ENCODE measurements around the gene GPATCH8. TPM values are rescaled to one million over a fixed set of nuclear protein-coding genes. Genes with fewer than 3 reads are reported as not detected.
A peak's percentile ranks its signal among the peaks of the same experiment; 100 is the strongest.
"Not testable (repeated sequence)": the region's sequence is repeated elsewhere in the genome, so short reads cannot be mapped to it uniquely, and the experiment has no call there.

The GPATCH8 gene
- total and polyA plus RNA-seq, 7 experiments from 2014 or later: 40.2 to 88.5 (median 67.6) TPM

GRCh38 chr17:44372036-44372435, 131.2 kb downstream of the GPATCH8 start:
- Mint-ChIP-seq H3K27me3 (peaks cover 15 to 34% (median 23%) of the 10 kb centered on the region in 5 donors), H3K4me3 (no peak overlapping the region)
- POLR2A ChIA-PET: no interaction called here

GRCh38 chr17:44369414-44370023, 133.7 kb downstream of the GPATCH8 start:
- H3K9me3 Mint-ChIP-seq; POLR2A ChIA-PET; H3K4me1 Mint-ChIP-seq; H3K27me3 ChIP-seq (ENCODE audit: control insufficient read depth in 2 of 2, insufficient read depth in 2 of 2, low read length in 2 of 2); H3K4me3 ChIP-seq (ENCODE audit: low read length); H3K4me1 ChIP-seq (ENCODE audit: control insufficient read depth in 2 of 2, insufficient read depth in 2 of 2, low read length in 2 of 2); H3K9me3 ChIP-seq (ENCODE audit: control insufficient read depth in 2 of 3, low read length in 3 of 3); H3K36me3 ChIP-seq (ENCODE audit: control insufficient read depth in 2 of 3, insufficient read depth in 3 of 3, low read length in 3 of 3); H3K36me3 Mint-ChIP-seq; H3K27ac Mint-ChIP-seq; H3K27ac ChIP-seq (ENCODE audit: low read depth, low read length); CTCF ChIA-PET; intact Hi-C loops (cut with micrococcal nuclease); ATAC-seq; DNase-seq: not testable (repeated sequence)
- Mint-ChIP-seq H3K4me3 (peak overlapping the region; percentile 48 to 76 (median 64)), H3K27me3 (peaks cover 15 to 47% (median 39%) of the 10 kb centered on the region in 5 donors)

More at GRCh38 chr17:44372036-44372435, 131.2 kb downstream of the GPATCH8 start:
- H3K27me3 ChIP-seq (ENCODE audit: control insufficient read depth in 2 of 2, insufficient read depth in 2 of 2, low read length in 2 of 2): no peaks in the 10 kb centered on the region
- Mint-ChIP-seq H3K4me1 (peaks cover 0 to 7% (median 4%) of the 10 kb centered on the region in 7 donors), H3K27ac (peak overlapping the region in 2 of 9 donors; percentile 38 to 52), H3K9me3 (peaks cover 0 to 1% (median 0%) of the 10 kb centered on the region in 11 donors), H3K36me3 (no peaks in the 10 kb centered on the region)
- intact Hi-C loops (cut with micrococcal nuclease): no loop called here
- no peak for ATAC-seq
- no peak overlapping the region for H3K27ac ChIP-seq (ENCODE audit: low read depth, low read length)
- H3K4me3 ChIP-seq (ENCODE audit: low read length): no peak overlapping the region
- DNase-seq: no peak
- H3K9me3 ChIP-seq (ENCODE audit: control insufficient read depth in 2 of 3, low read length in 3 of 3): no peaks in the 10 kb centered on the region
- H3K36me3 ChIP-seq (ENCODE audit: control insufficient read depth in 2 of 3, insufficient read depth in 3 of 3, low read length in 3 of 3): no peaks in the 10 kb centered on the region
- CTCF ChIA-PET: interaction anchor here (1.1 kb wide), 1 partner anchor 9 kb away, joined by 3 read pairs; no protein-coding TSS in a partner anchor
- H3K4me1 ChIP-seq (ENCODE audit: control insufficient read depth in 2 of 2, insufficient read depth in 2 of 2, low read length in 2 of 2): no peaks in the 10 kb centered on the region

- DNase-seq; H3K4me3 ChIP-seq (ENCODE audit: low read length); POLR2A ChIA-PET; H3K4me1 ChIP-seq (ENCODE audit: control insufficient read depth in 2 of 2, insufficient read depth in 2 of 2, low read length in 2 of 2); H3K27ac Mint-ChIP-seq; ATAC-seq; H3K36me3 Mint-ChIP-seq; H3K9me3 ChIP-seq (ENCODE audit: control insufficient read depth in 2 of 3, low read length in 3 of 3); H3K4me3 Mint-ChIP-seq; H3K36me3 ChIP-seq (ENCODE audit: control insufficient read depth in 2 of 3, insufficient read depth in 3 of 3, low read length in 3 of 3); H3K27me3 ChIP-seq (ENCODE audit: control insufficient read depth in 2 of 2, insufficient read depth in 2 of 2, low read length in 2 of 2); H3K27ac ChIP-seq (ENCODE audit: low read depth, low read length); H3K9me3 Mint-ChIP-seq; CTCF ChIA-PET; intact Hi-C loops (cut with micrococcal nuclease): not testable (repeated sequence)
- H3K27me3 Mint-ChIP-seq: peaks cover 15 to 53% (median 39%) of the 10 kb centered on the region in 5 donors
- peaks cover 0 to 11% (median 7%) of the 10 kb centered on the region in 7 donors for H3K4me1 Mint-ChIP-seq
Measured at GRCh38 chr17:44368391-44369243, 134.6 kb downstream of the GPATCH8 start.

GRCh38 chr17:44367231-44367979, 135.8 kb downstream of the GPATCH8 start:
- Histone ChIP-seq H3K4me1 (ENCODE audit: control insufficient read depth in 2 of 2, insufficient read depth in 2 of 2, low read length in 2 of 2) (no peaks in the 10 kb centered on the region), H3K27ac (ENCODE audit: low read depth, low read length) (no peak overlapping the region), H3K4me3 (ENCODE audit: low read length) (no peak overlapping the region), H3K27me3 (ENCODE audit: control insufficient read depth in 2 of 2, insufficient read depth in 2 of 2, low read length in 2 of 2) (no peaks in the 10 kb centered on the region), H3K9me3 (ENCODE audit: control insufficient read depth in 2 of 3, low read length in 3 of 3) (no peaks in the 10 kb centered on the region), H3K36me3 (ENCODE audit: control insufficient read depth in 2 of 3, insufficient read depth in 3 of 3, low read length in 3 of 3) (no peaks in the 10 kb centered on the region)
- ATAC-seq: no peak
- peaks cover 9 to 56% (median 39%) of the 10 kb centered on the region in 5 donors for H3K27me3 Mint-ChIP-seq
- intact Hi-C loops (cut with micrococcal nuclease): no loop called here
- no peaks in the 10 kb centered on the region for H3K36me3 Mint-ChIP-seq
- no peak overlapping the region for H3K27ac Mint-ChIP-seq
- ChIA-PET POLR2A (interaction anchor here (0.5 kb wide), 1 partner anchor 149 kb away, joined by 3 read pairs; no protein-coding TSS in a partner anchor), CTCF (interaction anchor here (1.2 kb wide), 1 partner anchor 10 kb away, joined by 3 read pairs; no protein-coding TSS in a partner anchor)
- no peak overlapping the region for H3K4me3 Mint-ChIP-seq
- DNase-seq: no peak
- peaks cover 0 to 13% (median 7%) of the 10 kb centered on the region in 7 donors for H3K4me1 Mint-ChIP-seq
- peaks cover 0 to 1% (median 0%) of the 10 kb centered on the region in 11 donors for H3K9me3 Mint-ChIP-seq

- H3K36me3 ChIP-seq (ENCODE audit: control insufficient read depth in 2 of 3, insufficient read depth in 3 of 3, low read length in 3 of 3); ATAC-seq; H3K27ac Mint-ChIP-seq; H3K27me3 ChIP-seq (ENCODE audit: control insufficient read depth in 2 of 2, insufficient read depth in 2 of 2, low read length in 2 of 2); intact Hi-C loops (cut with micrococcal nuclease); H3K9me3 ChIP-seq (ENCODE audit: control insufficient read depth in 2 of 3, low read length in 3 of 3); H3K9me3 Mint-ChIP-seq; H3K36me3 Mint-ChIP-seq; H3K27ac ChIP-seq (ENCODE audit: low read depth, low read length); DNase-seq; H3K4me3 ChIP-seq (ENCODE audit: low read length); H3K4me1 ChIP-seq (ENCODE audit: control insufficient read depth in 2 of 2, insufficient read depth in 2 of 2, low read length in 2 of 2): not testable (repeated sequence)
- peak overlapping the region in 6 of 10 donors; percentile 47 to 83 (median 76) for H3K4me3 Mint-ChIP-seq
- CTCF ChIA-PET: interaction anchor here (0.6 to 1.1 kb wide), 3 partner anchors 11 to 433 kb away, joined by 3 to 4 read pairs (median 3); no protein-coding TSS in a partner anchor
- peaks cover 0 to 68% (median 34%) of the 10 kb centered on the region in 5 donors for H3K27me3 Mint-ChIP-seq
- peaks cover 0 to 13% (median 7%) of the 10 kb centered on the region in 7 donors for H3K4me1 Mint-ChIP-seq
- POLR2A ChIA-PET: interaction anchor here (0.7 kb wide), 1 partner anchor 38 kb away, joined by 4 read pairs; no protein-coding TSS in a partner anchor
Measured at GRCh38 chr17:44365051-44365450, 138.2 kb downstream of the GPATCH8 start.

GRCh38 chr17:44363613-44364159, 139.5 kb downstream of the GPATCH8 start, which contains the start of gene FAM171A2:
TSS of gene FAM171A2 (minus strand) at chr17:44363853. CDS start at chr17:44363714, 139 bp downstream.
- Histone ChIP-seq H3K27me3 (ENCODE audit: control insufficient read depth in 2 of 2, insufficient read depth in 2 of 2, low read length in 2 of 2) (no peaks in the 10 kb centered on the region), H3K27ac (ENCODE audit: low read depth, low read length) (no peak within 1 kb of the TSS), H3K9me3 (ENCODE audit: control insufficient read depth in 2 of 3, low read length in 3 of 3) (no peaks in the 10 kb centered on the region), H3K4me1 (ENCODE audit: control insufficient read depth in 2 of 2, insufficient read depth in 2 of 2, low read length in 2 of 2) (no peaks in the 10 kb centered on the region), H3K36me3 (ENCODE audit: control insufficient read depth in 2 of 3, insufficient read depth in 3 of 3, low read length in 3 of 3) (no peaks in the 10 kb centered on the region), H3K4me3 (ENCODE audit: low read length) (peak within 1 kb of the TSS; percentile 62)
- ChIA-PET POLR2A (interaction anchor here (1.0 kb wide), 1 partner anchor 10 kb away, joined by 3 read pairs; no protein-coding TSS in a partner anchor), CTCF (interaction anchor here (1.0 to 1.6 kb wide), 5 partner anchors 9 to 33 kb away, joined by 3 to 9 read pairs (median 4); partner anchors contain the start of gene GRN)
- H3K36me3 Mint-ChIP-seq: no peaks in the 10 kb centered on the region
- peak; percentile 96 for ATAC-seq
- H3K4me1 Mint-ChIP-seq: peaks cover 6 to 12% (median 7%) of the 10 kb centered on the region in 7 donors
- intact Hi-C loops (cut with micrococcal nuclease): loop anchor here in 1 of 2 donors (1.0 kb wide), 3 partner anchors 9 to 22 kb away; partner anchors contain the start of gene GRN
- DNase-seq: peak; percentile 41 to 83 (median 69)
- H3K9me3 Mint-ChIP-seq: no peaks in the 10 kb centered on the region
- peak within 1 kb of the TSS in 3 of 9 donors; percentile 49 to 78 (median 71) for H3K27ac Mint-ChIP-seq
- H3K4me3 Mint-ChIP-seq: peak within 1 kb of the TSS; percentile 75 to 86 (median 80)
- peaks cover 0 to 65% (median 30%) of the 10 kb centered on the region in 5 donors for H3K27me3 Mint-ChIP-seq
